Occipital lobe (tissue), 2 donors: ENCODE data around the gene HDAC7. TPM values are rescaled to one million over a fixed set of nuclear protein-coding genes. Genes with fewer than 3 reads are reported as not detected.
"Not testable (repeated sequence)": the region's sequence is repeated elsewhere in the genome, so short reads cannot be mapped to it uniquely, and the experiment has no call there.

ENCODE experiments used
- DNase-seq: peaks from one replicate; lab custom pipeline; 2025; lab: John Stamatoyannopoulos, UW
- total RNA-seq: library from RNA; depleted of rRNA; stranded (reverse); fragments of >200 nt; gene quantifications from one replicate; pipeline ENCODE4 v1.2.3, GENCODE V29; 2014

The HDAC7 gene
- total RNA-seq, 1 donor from 2014 or later, result 5.9 TPM

- DNase-seq, result no peak
Observed at GRCh38 chr12:47849261-47849660, 29.6 kb upstream of the HDAC7 start.

GRCh38 chr12:47848853-47849252 lies 29.1 kb upstream of the HDAC7 start:
- no peak for DNase-seq

GRCh38 chr12:47846294-47846996 lies 26.7 kb upstream of the HDAC7 start:
- DNase-seq, result no peak

GRCh38 chr12:47845081-47845480 lies 25.4 kb upstream of the HDAC7 start:
- DNase-seq, result no peak

DNA sequence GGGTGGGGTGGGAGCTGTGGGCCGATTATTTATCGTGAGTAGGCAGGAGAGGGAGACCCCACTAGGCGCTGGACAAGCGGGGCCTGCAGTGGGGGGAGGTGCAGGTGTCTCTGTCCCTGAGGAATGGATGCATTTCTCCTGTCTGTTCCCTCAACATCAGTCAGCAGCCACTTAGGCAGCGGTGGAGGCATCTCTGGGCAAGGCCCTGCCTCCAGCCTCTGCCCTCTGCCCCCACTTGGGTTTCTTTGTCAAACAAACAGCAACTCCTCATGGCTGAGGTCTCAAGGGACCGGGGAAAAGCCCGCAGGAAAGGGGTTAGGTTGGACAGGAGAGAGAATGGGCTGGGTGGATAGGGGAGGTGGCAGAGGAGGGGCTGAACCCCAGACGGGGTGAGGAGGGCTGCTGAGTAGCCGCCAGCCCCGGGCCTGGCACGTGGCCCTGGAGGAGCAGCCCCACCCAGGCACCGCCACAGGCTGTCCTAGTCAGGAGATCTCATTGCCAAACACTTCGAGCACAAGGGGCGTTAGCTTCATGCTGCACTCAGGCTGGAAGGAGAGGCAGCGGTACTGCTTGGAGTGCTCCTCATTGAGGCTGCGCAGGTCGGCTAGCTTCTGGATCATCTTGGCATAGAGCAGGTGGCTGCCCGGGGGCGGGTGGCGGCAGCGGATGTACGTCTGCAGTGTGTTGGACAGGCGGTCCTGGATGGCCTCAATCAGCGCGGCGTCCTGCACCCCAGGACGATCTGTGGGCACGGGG lies 24.7 kb upstream of the HDAC7 start:
- no peak for DNase-seq

DNA sequence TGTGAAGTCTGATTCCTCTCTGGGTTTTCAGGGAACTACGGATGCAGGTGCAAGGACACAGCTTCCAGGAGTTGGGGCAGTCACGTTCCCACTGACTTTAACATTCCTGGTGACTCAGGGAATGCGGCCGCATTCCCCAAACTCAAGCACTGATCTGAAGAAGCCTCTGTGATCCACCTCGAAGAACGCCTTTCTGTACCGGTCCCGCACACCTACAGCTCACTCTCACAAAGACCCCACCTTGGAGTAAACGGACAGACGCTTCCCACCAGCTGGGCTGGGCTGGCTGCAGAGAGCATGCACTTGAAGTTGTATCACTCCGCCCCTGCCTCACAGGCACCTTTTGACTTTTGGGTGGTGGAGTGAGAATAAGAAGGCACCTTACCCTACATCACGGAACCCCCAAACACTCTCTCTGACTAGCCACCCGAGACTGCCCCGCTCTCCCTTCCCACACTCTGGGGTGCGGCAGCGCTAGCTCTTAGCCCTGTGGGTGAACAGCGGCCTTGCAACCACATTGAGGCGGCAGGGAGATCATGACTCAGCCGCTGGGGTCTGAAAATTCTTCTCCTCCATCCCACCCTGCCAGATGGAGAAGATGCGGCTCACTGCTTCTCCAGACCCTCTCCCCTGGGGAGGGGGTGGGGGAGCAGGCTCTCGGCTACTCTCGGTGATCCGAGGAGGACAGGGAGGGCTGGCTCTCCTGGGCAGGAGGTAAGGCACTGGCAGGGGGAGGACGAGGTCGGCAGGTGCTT lies 23.7 kb upstream of the HDAC7 start:
- no peak for DNase-seq

- not testable (repeated sequence) for DNase-seq
Observed at GRCh38 chr12:47842543-47842942, 22.8 kb upstream of the HDAC7 start.

DNA sequence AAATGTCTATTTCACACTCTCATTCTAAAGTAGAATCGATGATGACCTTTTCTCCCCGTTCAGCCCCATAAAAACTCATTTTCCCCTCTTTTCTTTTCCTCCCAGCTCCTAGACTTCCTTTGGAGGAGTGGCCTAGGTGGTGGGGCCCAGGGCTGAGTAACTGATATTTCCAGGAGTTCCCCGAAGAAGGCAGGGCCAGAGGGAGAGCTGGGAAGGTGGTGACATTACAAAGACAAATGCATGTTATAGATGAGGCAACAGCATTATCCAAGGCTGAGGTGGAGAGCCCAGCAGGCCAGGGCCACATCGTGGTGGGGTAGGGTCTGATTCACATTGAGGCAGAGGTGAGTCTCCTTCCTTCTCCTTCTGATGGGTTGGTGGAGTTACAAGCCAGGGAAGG lies 22.2 kb upstream of the HDAC7 start:
- DNase-seq, result no peak

- no peak for DNase-seq
Observed at GRCh38 chr12:47841501-47841900, 21.8 kb upstream of the HDAC7 start.

- no peak for DNase-seq
Observed at GRCh38 chr12:47840571-47840970, 20.9 kb upstream of the HDAC7 start.

- no peak for DNase-seq
Observed at GRCh38 chr12:47839214-47839876, 19.6 kb upstream of the HDAC7 start.

GRCh38 chr12:47838286-47838931 lies 18.7 kb upstream of the HDAC7 start:
- DNase-seq, result no peak

DNA sequence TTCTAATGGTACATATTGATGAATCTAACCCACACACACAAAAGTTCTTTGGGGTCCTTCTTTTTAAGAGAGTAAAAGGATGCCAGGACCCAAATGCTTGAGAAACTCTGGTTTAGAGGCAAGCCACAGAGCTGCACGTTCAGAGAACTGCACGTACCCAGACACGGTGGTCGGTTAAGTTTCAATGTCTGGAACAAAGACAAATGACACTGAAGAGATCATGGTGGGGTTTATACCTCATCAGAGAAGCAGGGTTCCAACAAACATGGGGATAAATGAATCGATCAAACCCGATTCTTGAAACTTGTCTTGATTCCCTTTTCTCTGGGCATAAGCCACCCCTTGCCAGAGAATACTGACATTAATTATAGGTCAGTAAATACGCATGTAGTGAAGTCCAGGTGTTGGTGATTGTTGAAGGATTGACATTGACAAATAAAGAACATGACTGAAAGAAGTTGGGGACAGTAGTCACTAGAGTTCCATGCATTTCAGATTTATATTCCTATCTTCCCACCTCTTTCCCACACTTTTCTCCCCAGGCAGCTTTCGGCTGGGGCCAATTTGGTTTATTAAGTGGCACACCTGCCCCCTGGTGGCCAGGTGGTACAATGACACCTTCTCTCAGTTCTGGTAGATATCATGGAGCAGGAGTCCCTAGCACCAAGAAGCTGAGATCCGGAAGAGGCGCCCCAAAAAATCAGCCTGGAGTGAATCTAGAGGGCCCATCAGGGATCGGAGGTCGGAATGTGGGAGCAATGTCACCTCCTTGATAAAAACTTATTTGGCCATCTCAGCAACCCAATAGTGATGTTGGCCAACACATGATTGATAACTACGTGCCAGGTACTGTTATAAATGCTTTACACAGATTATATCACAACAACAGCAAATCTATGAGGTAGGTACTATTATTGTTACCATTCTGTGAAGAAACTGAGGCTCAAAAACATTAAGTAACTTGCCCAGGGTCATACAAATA lies 17.8 kb upstream of the HDAC7 start:
- peak; percentile 43 for DNase-seq

GRCh38 chr12:47835831-47836155 lies 16.1 kb upstream of the HDAC7 start:
- DNase-seq, result no peak

- no peak for DNase-seq
Observed at GRCh38 chr12:47835006-47835830, 15.5 kb upstream of the HDAC7 start.

DNA sequence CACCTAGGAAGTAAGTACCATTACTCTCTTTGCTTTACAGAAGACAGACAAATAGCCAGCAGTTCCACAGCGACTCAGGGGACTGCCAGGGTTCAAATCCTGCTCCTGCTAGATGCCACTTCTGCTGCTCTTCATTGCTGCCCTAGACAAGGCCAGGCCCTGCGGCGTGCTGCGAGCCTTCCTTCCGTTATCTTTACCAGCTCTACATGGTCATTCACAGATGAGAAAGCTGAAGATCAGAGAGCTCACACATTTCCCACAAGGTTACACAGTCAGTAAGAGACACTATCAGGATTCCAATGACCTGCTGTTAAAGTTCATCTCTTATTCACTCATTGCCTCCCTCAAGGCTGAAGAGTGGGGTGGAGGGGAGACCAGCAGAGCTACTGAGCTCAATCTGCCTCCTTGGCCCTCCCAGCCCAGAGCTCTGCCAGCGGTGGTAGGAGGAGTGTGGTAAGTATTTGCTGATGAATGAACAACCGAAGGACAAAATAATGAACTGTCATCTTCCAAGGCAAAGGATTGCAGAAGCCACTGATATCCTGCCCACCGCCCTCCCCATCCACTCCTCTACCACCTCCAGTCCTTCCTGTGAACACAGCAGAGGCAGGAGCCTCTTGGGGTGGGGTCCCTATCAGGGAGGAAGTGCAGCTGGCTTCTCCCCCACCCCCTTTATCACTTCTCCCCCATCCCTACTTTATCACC lies 14.6 kb upstream of the HDAC7 start:
- DNase-seq, result no peak

- DNase-seq, result no peak
Observed at GRCh38 chr12:47833591-47834012, 13.9 kb upstream of the HDAC7 start.

DNA sequence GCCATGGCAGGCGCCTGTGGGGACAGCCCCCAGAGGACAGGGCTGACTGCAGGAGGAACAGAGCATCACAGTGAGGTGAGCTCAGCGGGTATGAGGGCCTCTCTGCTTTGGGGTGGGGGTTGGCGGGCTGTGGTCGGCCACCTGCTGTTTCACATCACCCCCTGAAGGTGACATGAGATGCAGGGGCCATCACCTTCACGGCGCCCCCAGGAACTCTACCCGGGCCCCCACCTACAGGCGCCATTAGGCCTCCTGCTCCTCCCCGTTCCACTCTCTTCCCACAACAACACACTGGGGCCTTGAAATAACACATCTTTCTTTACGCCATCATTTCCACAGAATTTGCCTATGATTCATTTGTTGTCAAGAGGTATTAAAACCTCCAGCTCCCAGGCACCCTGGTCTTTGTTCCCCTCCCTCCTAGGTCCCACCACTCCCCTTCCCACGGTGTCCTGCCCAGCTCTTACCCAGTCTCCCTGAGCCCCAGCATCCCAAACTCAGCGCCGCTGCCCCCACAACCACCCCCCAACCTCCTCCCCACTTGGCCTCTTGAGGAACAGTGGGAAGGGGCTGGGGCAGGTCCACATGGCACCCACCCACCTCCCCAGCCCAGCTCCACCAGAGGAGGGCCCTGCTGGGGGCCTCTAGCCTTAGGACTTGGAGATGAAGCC lies 12.7 kb upstream of the HDAC7 start:
- no peak for DNase-seq
